HCT116 (cell line): Measurements from ENCODE around the gene HSD17B7. TPM values are rescaled to one million over a fixed set of nuclear protein-coding genes. Genes with fewer than 3 reads are reported as not detected.
A peak's percentile ranks its signal among the peaks of the same experiment; 100 is the strongest.

Experiments used
- ATAC-seq: fragments of 200-7000 bp; cut with Tn5 transposase; 2 replicates; pipeline ENCODE4 v1.9.1; 2020; ENCODE audit warnings: mild to moderate bottlenecking, moderate library complexity
- BruUV-seq: library from RNA; stranded (reverse); fragments of 400-500 nt; replicated peaks from 2 replicates; lab custom pipeline; 2021; lab: Mats Ljungman, UMichigan
- CTCF ChIA-PET: fragments of 300-600 bp; sonication (Branson Sonifier 250); formaldehyde crosslinking; loops from one replicate; lab custom pipeline; 2021; ENCODE audit warnings: antibody characterized with exemption; lab: Charles Lee
- POLR2A ChIA-PET: fragments of 300-600, 350-600 bp; sonication (Branson Sonifier 250); formaldehyde crosslinking; loops from one replicate; lab custom pipeline; 2021; ENCODE audit warnings: antibody characterized with exemption; lab: Charles Lee
- RAD21 ChIA-PET, 2 experiments: fragments of 300-600 bp; sonication (Branson Sonifier 250); formaldehyde crosslinking; loops; one replicate each; lab custom pipeline; 2023; ENCODE audit warnings: low total read pairs in 2 of 2; ENCODE audit not compliant: uncharacterized antibody in 2 of 2, unreplicated experiment in 2 of 2, low non-redundant PET in 1 of 2; lab: Charles Lee
- DNase-seq: peaks from one replicate; pipeline ENCODE4 v3.0.0-alpha.2; 2010; ENCODE audit warnings: low read depth, low spot score
- H2AFZ ChIP-seq: fragments of 200-600 bp; shearing (Covaris generic), sonication (generic); 2 replicates; pipeline ENCODE4 v1.6.1; 2017; ENCODE audit warnings: low read depth, mixed run types, mixed read lengths, antibody characterized with exemption, low read length; ENCODE audit not compliant: poor library complexity, severe bottlenecking
- H3K27ac ChIP-seq: 2 replicates; pipeline ENCODE4 v1.5.1; 2012; ENCODE audit warnings: low read depth, low read length
- H3K27me3 ChIP-seq: fragments of 200-600 bp; sonication (generic); 2 replicates; pipeline ENCODE4 v1.6.1; 2016; ENCODE audit warnings: mixed run types, low read length, mixed read lengths; ENCODE audit not compliant: insufficient read depth
- H3K36me3 ChIP-seq, 2 experiments: fragments of 200-500 bp in 1 of 2; fragments of 200-600 bp in 1 of 2; sonication (Bioruptor generic) in 1 of 2; sonication (generic) in 1 of 2; 2 replicates each; pipeline versions ENCODE4 v1.5.1 to v1.6.1; 2014 to 2016; ENCODE audit warnings: low read length in 2 of 2, inconsistent platforms in 1 of 2, mixed read lengths in 1 of 2, mixed run types in 1 of 2; ENCODE audit not compliant: insufficient read depth in 2 of 2, control insufficient read depth in 1 of 2
- H3K4me1 ChIP-seq, 2 experiments: fragments of 200-600 bp in 1 of 2; sonication (generic) in 1 of 2; 2 replicates each; pipeline versions ENCODE4 v1.5.1 to v1.6.1; 2012 to 2017; ENCODE audit warnings: low read length in 2 of 2, inconsistent platforms in 1 of 2, mild to moderate bottlenecking in 1 of 2, mixed read lengths in 1 of 2, mixed run types in 1 of 2, moderate library complexity in 1 of 2; ENCODE audit not compliant: insufficient read depth in 2 of 2, control insufficient read depth in 1 of 2
- H3K4me2 ChIP-seq: fragments of 200-600 bp; sonication (generic); 2 replicates; pipeline ENCODE4 v1.6.1; 2017; ENCODE audit warnings: mixed run types, low read length, mixed read lengths
- H3K4me3 ChIP-seq, 2 experiments: fragments of 200-600 bp in 1 of 2; sonication (generic) in 1 of 2; replicated peaks in 1 of 2; 2 replicates each; pipeline ENCODE4 v1.5.1; 2011 to 2016; ENCODE audit warnings: low read length in 2 of 2, control low read depth in 1 of 2, low read depth in 1 of 2, mild to moderate bottlenecking in 1 of 2, mixed read lengths in 1 of 2, mixed run types in 1 of 2
- H3K79me2 ChIP-seq: fragments of 200-600 bp; sonication (generic); 2 replicates; pipeline ENCODE4 v1.6.1; 2017; ENCODE audit warnings: mild to moderate bottlenecking, mixed run types, low read length, moderate library complexity, mixed read lengths; ENCODE audit not compliant: insufficient read depth
- H3K9ac ChIP-seq: fragments of 200-600 bp; sonication (generic); 2 replicates; pipeline ENCODE4 v1.6.1; 2016; ENCODE audit warnings: low read length, mixed read lengths
- H3K9me2 ChIP-seq: fragments of 200-600 bp; sonication (generic), shearing (Covaris generic); 2 replicates; pipeline ENCODE4 v1.6.1; 2017; ENCODE audit warnings: mixed run types, mild to moderate bottlenecking, moderate library complexity; ENCODE audit not compliant: insufficient read depth
- H3K9me3 ChIP-seq, 2 experiments: fragments of 200-500 bp in 1 of 2; fragments of 200-600 bp in 1 of 2; sonication (Bioruptor generic) in 1 of 2; sonication (generic) in 1 of 2; 2 replicates each; pipeline ENCODE4 v1.6.1; 2014 to 2017; ENCODE audit warnings: low read length in 2 of 2, mixed read lengths in 2 of 2, inconsistent platforms in 1 of 2, low read depth in 1 of 2, mild to moderate bottlenecking in 1 of 2, mixed run types in 1 of 2, moderate library complexity in 1 of 2; ENCODE audit not compliant: control insufficient read depth in 1 of 2, insufficient read depth in 1 of 2
- H4K20me1 ChIP-seq: fragments of 200-600 bp; sonication (generic), shearing (Covaris generic); 2 replicates; pipeline ENCODE4 v1.6.1; 2017; ENCODE audit warnings: mixed run types, mild to moderate bottlenecking, moderate library complexity; ENCODE audit not compliant: insufficient read depth
- ATF3 ChIP-seq: IDR thresholded peaks from 2 replicates; pipeline ENCODE4 v1.6.1; 2012
- CBX3 ChIP-seq: IDR thresholded peaks from 2 replicates; pipeline ENCODE4 v1.6.1; 2012; ENCODE audit warnings: low read depth
- CEBPB ChIP-seq: IDR thresholded peaks from 2 replicates; pipeline ENCODE4 v1.6.1; 2012; ENCODE audit warnings: low read depth
- EZH2phosphoT487 ChIP-seq: fragments of 200-600 bp; IDR thresholded peaks from 2 replicates; pipeline ENCODE4 v1.6.1; 2018; ENCODE audit warnings: antibody characterized with exemption, borderline replicate concordance
- POLR2A ChIP-seq: IDR thresholded peaks from 2 replicates; pipeline ENCODE4 v1.7.0; 2011; ENCODE audit warnings: borderline replicate concordance; ENCODE audit not compliant: insufficient read depth, insufficient read length; ENCODE audit errors: extremely low read depth
- POLR2AphosphoS5 ChIP-seq: IDR thresholded peaks from 2 replicates; pipeline ENCODE4 v1.6.1; 2011; ENCODE audit warnings: mild to moderate bottlenecking, low read depth, low read length, moderate library complexity
- RAD21 ChIP-seq: IDR thresholded peaks from 2 replicates; pipeline ENCODE4 v1.6.1; 2012; ENCODE audit warnings: low read depth, mild to moderate bottlenecking
- SIN3A ChIP-seq: IDR thresholded peaks from 2 replicates; pipeline ENCODE4 v1.6.1; 2012; ENCODE audit warnings: low read depth
- SP1 ChIP-seq: IDR thresholded peaks from 2 replicates; pipeline ENCODE4 v1.6.1; 2012; ENCODE audit warnings: low read depth
- TCF7L2 ChIP-seq: IDR thresholded peaks from 2 replicates; pipeline ENCODE4 v1.7.0; 2011; ENCODE audit warnings: borderline replicate concordance, inconsistent platforms; ENCODE audit not compliant: insufficient read depth, insufficient read length; ENCODE audit errors: extremely low read depth
- YY1 ChIP-seq: IDR thresholded peaks from 2 replicates; pipeline ENCODE4 v1.6.1; 2011; ENCODE audit warnings: low read length, low read depth, moderate library complexity, mild to moderate bottlenecking; ENCODE audit not compliant: insufficient replicate concordance; ENCODE audit errors: extremely low read depth
- ZFX ChIP-seq: fragments of 450-650 bp; IDR thresholded peaks from 2 replicates; pipeline ENCODE4 v1.6.1; 2017
- intact Hi-C: fragments of 100-400 bp; cut with micrococcal nuclease; formaldehyde crosslinking; loops from 2 replicates; pipeline ENCODE4 v1.10.0; 2022
- total RNA-seq: library from RNA; stranded (reverse); gene quantifications from one replicate; pipeline ENCODE4 v1.2.1, GENCODE V29; 2021; ENCODE audit not compliant: unreplicated experiment
- TF ChIP-seq, protein P1 (sequence below): IDR thresholded peaks from 2 replicates; pipeline ENCODE4 v1.6.1; 2012; ENCODE audit warnings: low read depth
- TF ChIP-seq, protein P2 (sequence below): IDR thresholded peaks from 2 replicates; pipeline ENCODE4 v1.6.1; 2011; ENCODE audit warnings: mild to moderate bottlenecking, low read length, moderate library complexity; ENCODE audit not compliant: insufficient replicate concordance; ENCODE audit errors: extremely low read depth

HSD17B7 gene
- total RNA-seq, 1 experiment from 2014 or later: 22.6 TPM

DNA sequence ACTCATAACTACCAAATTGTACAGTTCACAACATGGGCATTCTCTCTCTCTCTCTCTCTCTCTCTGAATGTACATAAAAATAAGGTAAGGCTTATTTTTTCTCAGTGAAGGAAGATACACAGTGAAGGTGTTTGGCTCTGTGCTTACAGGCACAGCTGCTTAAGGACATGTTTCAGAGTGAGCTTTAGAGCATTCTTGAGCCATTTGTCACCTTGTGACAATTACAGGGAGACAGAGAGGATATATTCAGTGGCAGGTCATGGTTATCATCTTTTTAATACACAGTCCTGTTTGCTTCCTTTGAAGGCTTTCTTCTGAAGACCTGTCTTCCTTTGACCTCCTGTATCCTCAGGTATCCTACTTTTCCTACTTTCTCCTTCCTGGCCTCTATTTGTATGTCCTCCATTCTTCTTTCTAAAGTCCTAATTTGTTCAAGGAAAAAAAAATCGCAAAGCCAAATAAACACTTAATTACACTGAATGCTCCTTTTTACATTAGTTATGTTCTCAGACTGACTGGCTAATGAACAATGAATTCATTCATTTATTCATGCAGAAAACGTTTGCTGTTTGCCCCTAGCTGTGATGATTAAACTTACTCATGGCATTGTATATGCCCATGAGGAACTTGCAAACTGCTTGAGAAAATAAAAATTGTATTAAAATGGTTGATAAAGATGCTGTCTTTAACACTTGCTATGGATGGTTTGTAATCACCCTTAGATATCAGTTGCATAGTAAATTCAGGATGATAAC, 33.4 kb downstream of the HSD17B7 start:
- Histone ChIP-seq H3K4me3 (no peak overlapping the region), H4K20me1 (no peaks in the 10 kb centered on the region), H2AFZ (no peak overlapping the region), H3K9ac (no peak overlapping the region), H3K4me1 (peaks cover 6 to 22% of the 10 kb centered on the region in 2 experiments), H3K36me3 (no peaks in the 10 kb centered on the region), H3K4me2 (peak overlapping the region; percentile 87), H3K9me3 (no peaks in the 10 kb centered on the region), H3K27me3 (no peaks in the 10 kb centered on the region), H3K79me2 (no peaks in the 10 kb centered on the region), H3K9me2 (no peaks in the 10 kb centered on the region), H3K27ac (no peak overlapping the region)
- intact Hi-C loops: no loop called here
- ATAC-seq (no peak), DNase-seq (no peak)
- ChIA-PET POLR2A (no interaction called here), CTCF (interaction anchor here (1.4 kb wide), 1 partner anchor 767 kb away, joined by 4 read pairs; no protein-coding TSS in a partner anchor), RAD21 (no interaction called here)
- TF ChIP-seq POLR2AphosphoS5 (no peak), CBX3 (no peak), ZFX (no peak), SP1 (no peak)
- TF ChIP-seq, protein P1, sequence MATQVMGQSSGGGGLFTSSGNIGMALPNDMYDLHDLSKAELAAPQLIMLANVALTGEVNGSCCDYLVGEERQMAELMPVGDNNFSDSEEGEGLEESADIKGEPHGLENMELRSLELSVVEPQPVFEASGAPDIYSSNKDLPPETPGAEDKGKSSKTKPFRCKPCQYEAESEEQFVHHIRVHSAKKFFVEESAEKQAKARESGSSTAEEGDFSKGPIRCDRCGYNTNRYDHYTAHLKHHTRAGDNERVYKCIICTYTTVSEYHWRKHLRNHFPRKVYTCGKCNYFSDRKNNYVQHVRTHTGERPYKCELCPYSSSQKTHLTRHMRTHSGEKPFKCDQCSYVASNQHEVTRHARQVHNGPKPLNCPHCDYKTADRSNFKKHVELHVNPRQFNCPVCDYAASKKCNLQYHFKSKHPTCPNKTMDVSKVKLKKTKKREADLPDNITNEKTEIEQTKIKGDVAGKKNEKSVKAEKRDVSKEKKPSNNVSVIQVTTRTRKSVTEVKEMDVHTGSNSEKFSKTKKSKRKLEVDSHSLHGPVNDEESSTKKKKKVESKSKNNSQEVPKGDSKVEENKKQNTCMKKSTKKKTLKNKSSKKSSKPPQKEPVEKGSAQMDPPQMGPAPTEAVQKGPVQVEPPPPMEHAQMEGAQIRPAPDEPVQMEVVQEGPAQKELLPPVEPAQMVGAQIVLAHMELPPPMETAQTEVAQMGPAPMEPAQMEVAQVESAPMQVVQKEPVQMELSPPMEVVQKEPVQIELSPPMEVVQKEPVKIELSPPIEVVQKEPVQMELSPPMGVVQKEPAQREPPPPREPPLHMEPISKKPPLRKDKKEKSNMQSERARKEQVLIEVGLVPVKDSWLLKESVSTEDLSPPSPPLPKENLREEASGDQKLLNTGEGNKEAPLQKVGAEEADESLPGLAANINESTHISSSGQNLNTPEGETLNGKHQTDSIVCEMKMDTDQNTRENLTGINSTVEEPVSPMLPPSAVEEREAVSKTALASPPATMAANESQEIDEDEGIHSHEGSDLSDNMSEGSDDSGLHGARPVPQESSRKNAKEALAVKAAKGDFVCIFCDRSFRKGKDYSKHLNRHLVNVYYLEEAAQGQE: no peak
- BruUV-seq: no TSS peak

GRCh38 chr1:162829268-162829667, 38.8 kb downstream of the HSD17B7 start:
- no TSS peak for BruUV-seq
- DNase-seq: no peak
- H3K9me3 ChIP-seq: no peaks in the 10 kb centered on the region
- H3K9ac ChIP-seq: no peak overlapping the region
- no peak for ATAC-seq
- H3K4me1 ChIP-seq: no peaks in the 10 kb centered on the region
- RAD21 ChIA-PET: no interaction called here
- no peaks in the 10 kb centered on the region for H3K27me3 ChIP-seq
- intact Hi-C loops: no loop called here
- H3K79me2 ChIP-seq: no peaks in the 10 kb centered on the region
- no peaks in the 10 kb centered on the region for H4K20me1 ChIP-seq
- no peak overlapping the region for H2AFZ ChIP-seq
- H3K9me2 ChIP-seq: no peaks in the 10 kb centered on the region
- CTCF ChIA-PET: no interaction called here
- H3K36me3 ChIP-seq: no peaks in the 10 kb centered on the region
- H3K27ac ChIP-seq: no peak overlapping the region
- H3K4me2 ChIP-seq: no peak overlapping the region
- POLR2A ChIA-PET: no interaction called here
- H3K4me3 ChIP-seq: no peak overlapping the region
- TF ChIP-seq YY1 (no peak), SIN3A (no peak), TCF7L2 (no peak), POLR2A (no peak), RAD21 (no peak), CEBPB (no peak), CBX3 (no peak), ATF3 (no peak), POLR2AphosphoS5 (no peak), EZH2phosphoT487 (no peak)
- TF ChIP-seq, protein P2, sequence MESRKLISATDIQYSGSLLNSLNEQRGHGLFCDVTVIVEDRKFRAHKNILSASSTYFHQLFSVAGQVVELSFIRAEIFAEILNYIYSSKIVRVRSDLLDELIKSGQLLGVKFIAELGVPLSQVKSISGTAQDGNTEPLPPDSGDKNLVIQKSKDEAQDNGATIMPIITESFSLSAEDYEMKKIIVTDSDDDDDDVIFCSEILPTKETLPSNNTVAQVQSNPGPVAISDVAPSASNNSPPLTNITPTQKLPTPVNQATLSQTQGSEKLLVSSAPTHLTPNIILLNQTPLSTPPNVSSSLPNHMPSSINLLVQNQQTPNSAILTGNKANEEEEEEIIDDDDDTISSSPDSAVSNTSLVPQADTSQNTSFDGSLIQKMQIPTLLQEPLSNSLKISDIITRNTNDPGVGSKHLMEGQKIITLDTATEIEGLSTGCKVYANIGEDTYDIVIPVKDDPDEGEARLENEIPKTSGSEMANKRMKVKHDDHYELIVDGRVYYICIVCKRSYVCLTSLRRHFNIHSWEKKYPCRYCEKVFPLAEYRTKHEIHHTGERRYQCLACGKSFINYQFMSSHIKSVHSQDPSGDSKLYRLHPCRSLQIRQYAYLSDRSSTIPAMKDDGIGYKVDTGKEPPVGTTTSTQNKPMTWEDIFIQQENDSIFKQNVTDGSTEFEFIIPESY: no peak
